Uterus (tissue), 2 donors: ENCODE data around the gene H6PD.

ENCODE experiments used
- CTCF ChIP-seq, 4 experiments: fragments of 200-600 bp in 2 of 4; fragments of 450-650 bp in 2 of 4; sonication (generic) in 2 of 4; IDR thresholded peaks; one replicate each; pipeline ENCODE4 v1.5.1; 2016 to 2019; ENCODE audit warnings: antibody characterized with exemption in 4 of 4, mild to moderate bottlenecking in 2 of 4, moderate library complexity in 1 of 4
- POLR2A ChIP-seq, 2 donors: fragments of 450-650 bp; IDR thresholded peaks; one replicate each; pipeline ENCODE4 v1.6.1; 2016; ENCODE audit warnings: antibody characterized with exemption in 2 of 2, mild to moderate bottlenecking in 1 of 2, moderate library complexity in 1 of 2

- TF ChIP-seq CTCF (IDR thresholded peaks at IDR 0.05) = no peak
- no peak for TF ChIP-seq POLR2A (IDR thresholded peaks at IDR 0.05)
Measured at GRCh38 chr1:9243066-9243739, 8.6 kb downstream of the H6PD start.
